ENCODE data around the gene TNK2.
A peak's percentile ranks its signal among the peaks of the same experiment; 100 is the strongest.

The TNK2 gene

GRCh38 chr3:195899701-195900435, 8.5 kb downstream of the TNK2 start:
- no peak for DNase-seq (ENCODE audit: low spot score)

DNA sequence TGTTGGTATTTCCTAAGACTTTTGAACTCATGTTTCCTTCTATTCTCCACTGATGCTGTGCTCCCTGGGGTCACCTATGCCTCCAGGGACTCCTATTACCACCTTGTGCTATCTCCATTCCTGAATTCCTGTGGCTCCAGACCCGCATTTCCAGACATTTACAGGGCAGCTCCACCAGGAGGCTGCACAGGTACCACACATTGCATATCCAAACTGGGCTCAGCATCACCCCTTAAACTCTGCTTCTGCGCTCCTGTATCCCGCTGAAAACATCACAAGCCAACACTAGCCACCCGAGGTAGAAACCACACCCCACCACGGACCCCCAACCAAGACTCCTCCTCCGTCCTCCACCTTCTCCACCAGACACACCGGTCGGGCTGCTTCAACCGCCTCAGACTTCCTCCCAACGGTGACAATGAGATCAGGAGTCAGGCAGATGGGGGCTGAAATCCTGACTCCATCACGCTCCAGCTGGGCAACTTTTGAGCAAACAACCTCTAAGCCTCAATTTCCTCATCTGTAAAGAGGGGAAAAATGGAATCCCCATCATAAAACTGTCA, 10.4 kb downstream of the TNK2 start:
- no peak for DNase-seq (ENCODE audit: low spot score)

GRCh38 chr3:195897081-195897852, 11.1 kb downstream of the TNK2 start:
- no peak for DNase-seq (ENCODE audit: low spot score)

GRCh38 chr3:195896361-195897080, 11.8 kb downstream of the TNK2 start:
- DNase-seq (ENCODE audit: low spot score) = peak; percentile 46

DNA sequence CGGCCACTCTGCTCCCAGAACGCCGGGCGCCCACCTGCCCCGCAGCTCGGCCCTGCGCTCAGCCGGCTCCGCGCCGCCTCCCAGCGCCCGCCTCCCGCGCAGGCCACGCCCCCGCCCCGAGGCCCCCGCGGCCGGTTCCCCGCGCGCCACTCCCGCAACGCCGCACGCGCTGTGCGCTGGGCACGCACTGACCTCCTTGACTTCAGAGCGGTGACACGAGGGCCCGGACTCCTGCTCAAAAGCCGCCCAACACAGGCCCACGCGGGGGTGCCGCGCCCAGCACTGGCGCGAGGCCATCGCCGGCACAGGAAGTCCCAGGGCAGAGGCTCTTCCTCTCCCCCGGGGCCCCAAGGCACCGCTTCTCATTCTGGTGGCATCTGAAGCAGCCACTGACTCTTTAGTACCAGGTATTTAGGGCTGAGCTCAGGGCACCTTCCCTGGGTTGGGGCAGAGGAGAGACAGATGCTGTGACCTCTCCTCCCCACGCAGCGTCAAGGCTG, 12.4 kb downstream of the TNK2 start:
- DNase-seq (ENCODE audit: low spot score) = no peak

DNA sequence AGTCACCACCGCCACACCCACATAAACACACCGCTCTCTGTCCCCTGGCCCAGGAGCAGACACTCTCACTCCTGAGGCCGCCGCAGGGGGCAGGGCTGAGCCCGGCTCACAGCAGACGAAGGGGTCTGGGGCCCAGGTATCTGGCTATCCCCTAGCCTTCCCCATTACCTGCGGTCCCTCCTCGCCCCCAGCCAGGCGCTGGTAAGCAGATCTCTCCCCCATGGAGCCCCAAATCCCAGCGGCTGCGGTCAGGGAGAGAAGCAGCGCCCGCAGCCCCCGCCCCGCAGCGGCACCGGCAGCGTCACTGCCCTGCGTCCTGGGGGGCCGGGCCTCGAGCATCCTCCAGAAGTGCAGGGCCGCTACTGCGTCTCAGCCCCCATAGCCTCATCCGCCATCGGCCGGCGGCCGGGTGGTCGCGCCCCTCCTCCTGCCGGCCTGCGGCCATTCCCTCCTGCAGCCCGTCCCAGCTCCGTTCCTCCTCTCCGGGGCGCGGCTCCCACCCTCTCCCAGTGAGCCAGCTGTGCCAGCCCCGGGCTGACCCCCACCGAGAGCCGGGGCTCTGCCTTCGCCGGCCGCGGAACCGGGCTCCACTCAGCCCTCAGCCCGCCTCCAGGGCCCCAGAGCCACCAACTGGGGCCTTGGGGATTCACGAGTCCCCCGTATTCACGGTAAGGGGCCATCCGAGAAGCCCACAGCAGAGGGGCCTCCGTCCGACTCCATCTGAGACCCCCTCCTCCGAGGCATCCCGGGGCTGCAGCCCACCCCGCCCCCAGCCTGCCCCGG, 13.1 kb downstream of the TNK2 start:
- DNase-seq (ENCODE audit: low spot score) = peak; percentile 50

DNA sequence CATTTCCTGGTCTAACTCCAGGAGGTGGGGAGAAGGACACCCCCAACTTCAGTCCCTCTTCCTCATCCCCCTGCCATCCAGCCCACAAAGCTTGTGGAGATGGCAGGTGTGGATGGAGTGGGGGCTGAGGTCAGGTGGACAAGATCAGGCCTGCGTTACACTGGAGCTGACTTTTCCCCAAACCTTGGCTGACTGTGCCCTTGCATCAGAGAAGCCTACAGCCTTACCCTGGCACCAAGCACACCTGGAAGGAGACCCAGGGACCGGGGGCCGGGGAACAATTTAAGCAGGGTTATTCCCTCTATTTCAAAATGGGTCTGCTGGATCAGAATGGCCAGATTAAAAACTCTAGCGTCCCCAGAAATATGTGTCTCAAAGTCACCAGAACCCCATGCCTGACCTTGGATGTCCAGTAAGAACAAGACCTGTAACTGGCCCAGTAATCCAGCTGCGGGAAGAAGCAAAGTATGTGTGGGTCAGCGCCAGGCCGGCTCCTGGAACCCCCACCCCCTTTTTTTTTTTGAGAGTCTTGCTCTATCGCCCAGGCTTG, 14.4 kb downstream of the TNK2 start:
- no peak for DNase-seq (ENCODE audit: low spot score)

- no peak for DNase-seq (ENCODE audit: low spot score)
These were observed 14.8 kb downstream of the TNK2 start for GRCh38 chr3:195893516-195893915.

DNA sequence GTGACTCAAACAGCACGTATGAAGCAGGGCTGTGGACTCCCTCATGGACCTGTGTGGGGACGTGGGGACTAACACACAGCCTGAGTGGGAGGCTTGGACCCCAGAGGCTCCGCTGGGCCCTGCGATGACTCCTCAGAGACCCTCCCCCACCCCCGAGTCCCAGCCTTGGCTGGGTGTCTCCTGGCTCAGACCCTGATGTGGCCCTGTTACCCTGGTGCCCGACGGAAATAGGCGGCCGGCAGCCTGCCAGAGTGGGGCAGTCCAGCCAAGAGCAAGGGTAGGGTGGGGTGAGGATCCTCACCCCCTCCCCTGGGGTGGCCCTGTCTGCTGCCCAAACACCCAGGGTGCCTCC, 15.3 kb downstream of the TNK2 start:
- DNase-seq (ENCODE audit: low spot score) = no peak

DNA sequence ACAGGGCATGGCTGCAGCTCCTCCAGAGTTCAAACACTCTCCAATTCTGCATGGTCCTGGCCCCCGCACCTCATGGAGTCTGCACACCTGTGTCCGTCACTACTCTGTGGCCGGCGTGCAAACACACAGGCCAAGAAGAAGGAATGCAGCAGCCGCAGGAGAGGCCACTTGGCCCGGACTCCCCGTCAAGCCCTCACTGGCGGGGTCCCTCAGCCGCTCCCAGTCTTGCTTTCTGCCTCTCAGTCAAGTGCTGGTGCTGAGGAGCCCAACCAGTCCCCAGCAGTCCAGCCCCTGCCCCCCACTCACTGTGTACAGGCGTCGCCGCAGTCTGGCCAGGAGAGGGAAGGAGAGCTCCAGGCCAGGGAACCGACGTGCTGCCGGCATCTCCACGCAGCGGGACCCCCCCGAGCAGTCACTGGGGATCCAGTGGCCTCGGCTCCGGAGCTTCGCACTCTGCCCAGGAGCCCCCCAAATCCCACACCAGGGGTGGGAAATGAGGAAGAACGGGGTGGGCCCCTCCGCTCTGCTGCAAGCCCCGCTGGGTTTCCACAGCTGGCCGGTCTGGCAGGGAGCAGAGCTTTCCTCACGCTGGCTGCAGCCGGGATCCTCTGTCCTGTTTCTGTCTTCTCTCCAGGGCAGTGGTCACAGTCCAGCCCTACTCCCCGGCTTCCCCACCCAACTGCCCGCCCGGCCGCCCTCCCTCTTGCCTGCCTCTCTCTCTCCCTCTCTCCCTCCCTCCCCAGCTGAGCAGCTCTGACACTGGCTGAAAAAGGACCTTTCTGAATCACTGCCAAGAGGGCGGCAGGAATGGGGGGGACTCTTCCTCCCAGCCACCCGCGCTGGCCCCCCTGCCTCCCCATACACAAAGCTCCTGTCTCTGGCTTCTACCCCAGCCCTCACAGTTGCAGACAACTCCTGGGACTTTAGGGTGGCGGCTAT, 16.0 kb downstream of the TNK2 start:
- no peak for DNase-seq (ENCODE audit: low spot score)

DNA sequence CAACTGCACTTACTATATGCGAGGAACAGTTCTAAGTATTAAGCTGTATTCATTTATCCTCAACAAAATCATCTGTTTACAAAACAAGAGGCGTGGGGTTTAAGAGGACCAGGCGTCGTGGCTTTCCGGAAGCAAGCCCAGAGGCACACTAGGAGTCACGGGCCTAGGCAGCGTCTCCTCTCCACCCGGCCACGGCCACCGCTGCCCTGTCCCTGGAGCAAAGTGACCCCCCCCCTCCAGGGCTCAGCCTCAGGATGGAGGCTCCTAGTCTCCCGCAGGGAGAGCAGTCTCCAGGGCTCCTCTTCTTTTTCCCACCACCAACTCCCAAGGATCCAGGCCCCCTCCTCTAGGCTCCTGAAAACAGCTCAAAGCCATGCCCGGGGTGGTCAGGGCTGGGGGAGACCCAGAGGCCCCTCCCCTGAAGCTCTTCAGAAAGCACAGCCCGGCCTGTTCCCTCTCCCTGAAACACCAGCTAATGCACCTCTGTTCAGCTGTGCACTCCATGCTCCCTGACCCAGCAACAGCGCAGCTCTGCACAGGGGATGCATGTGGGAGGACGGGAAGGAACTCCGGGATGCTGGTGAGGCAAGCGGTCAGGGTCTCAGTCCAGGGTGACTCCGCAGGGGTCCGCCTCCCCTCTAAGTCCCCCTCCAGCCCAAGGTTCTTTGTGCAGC, 16.8 kb downstream of the TNK2 start:
- no peak for DNase-seq (ENCODE audit: low spot score)

- DNase-seq (ENCODE audit: low spot score) = no peak
These were observed 18.5 kb downstream of the TNK2 start for GRCh38 chr3:195889870-195890295.

- DNase-seq (ENCODE audit: low spot score) = no peak
These were observed 19.1 kb downstream of the TNK2 start for GRCh38 chr3:195888981-195889869.

DNA sequence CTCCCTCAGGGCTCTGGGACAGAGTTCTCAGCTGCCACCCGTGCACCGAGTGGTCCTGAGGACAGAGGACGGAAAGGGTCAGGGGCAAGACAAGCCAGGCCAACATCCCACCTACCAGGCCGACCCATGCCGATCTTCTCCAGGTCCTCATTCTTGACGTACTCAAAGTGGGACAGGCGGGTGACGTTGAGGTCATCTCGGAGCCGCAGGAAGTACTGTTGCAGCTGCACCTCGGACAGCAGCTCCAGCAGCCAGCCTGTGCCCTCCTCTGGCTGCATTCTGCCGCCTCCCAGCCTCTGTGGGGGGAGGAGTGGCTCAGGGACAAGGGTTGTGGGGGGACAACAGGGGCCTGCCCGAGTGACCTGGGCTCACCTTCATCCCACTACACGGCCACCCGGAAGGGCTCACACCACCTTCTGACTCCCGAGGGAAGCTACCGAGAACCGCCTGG, 20.0 kb downstream of the TNK2 start:
- DNase-seq (ENCODE audit: low spot score) = no peak

- no peak for DNase-seq (ENCODE audit: low spot score)
These were observed 20.7 kb downstream of the TNK2 start for GRCh38 chr3:195887670-195888069.

DNA sequence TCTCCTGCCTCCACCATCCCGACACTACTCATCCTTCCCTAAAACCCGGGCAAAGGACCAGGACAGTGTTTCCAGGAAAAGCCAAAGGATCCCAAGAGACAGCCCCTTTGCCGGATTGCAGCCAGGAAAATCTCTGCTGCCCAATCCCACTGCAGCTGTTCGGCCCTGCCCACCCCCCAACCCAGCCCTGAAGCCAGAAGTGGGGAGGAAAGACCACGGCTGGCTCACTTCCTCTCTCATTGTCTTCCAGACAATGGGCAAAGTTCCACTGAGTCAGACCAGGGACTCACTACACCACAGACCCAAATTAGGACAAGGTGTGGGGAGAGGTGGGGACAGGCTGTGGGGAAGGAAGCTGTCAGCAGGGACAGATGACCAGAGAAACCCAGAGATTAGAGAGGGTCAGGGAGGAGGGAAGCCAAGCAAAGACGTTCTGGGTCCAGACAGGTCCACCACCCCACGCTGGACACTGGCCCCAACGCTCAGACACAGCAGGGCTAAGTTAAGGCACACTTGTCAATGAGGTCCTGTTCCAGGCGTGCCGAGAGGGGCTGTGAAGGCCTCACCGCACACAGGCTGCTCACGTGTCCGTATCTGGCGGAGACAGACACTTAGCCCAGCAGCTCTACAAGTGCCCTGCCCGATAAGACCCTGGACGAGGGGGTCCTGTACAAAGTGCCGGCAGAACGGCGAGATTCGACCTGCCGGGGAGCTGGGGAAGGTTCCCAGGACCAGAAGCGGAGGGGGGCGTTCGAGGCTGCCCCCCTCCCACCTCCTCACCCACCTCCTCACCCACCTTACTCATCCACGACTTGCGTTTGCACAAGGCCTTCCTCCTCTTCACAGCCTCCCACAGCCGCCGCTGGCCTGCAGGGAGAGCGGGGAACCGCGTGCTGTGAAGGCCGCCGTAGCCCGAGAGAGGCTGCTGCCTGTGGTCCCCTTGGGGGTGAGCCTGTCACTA, 21.9 kb downstream of the TNK2 start:
- DNase-seq (ENCODE audit: low spot score) = no peak

Measured in COLO829 (cell line).